A549 (cell line): ENCODE measurements around the gene ST6GALNAC4. TPM values are rescaled to one million over a fixed set of nuclear protein-coding genes. Genes with fewer than 3 reads are reported as not detected.

Source experiments
- ATAC-seq, 2 experiments: fragments of 200-7000 bp in 1 of 2; fragments of >200 bp in 1 of 2; cut with Nextera tagmentation in 1 of 2; cut with Tn5 transposase in 1 of 2; 3 replicates each; pipeline versions ENCODE4 v1.8.0 to v1.9.1; 2018 to 2020; ENCODE audit warnings: mild to moderate bottlenecking in 1 of 2, moderate library complexity in 1 of 2
- CTCF ChIA-PET: fragments of 300-600 bp; sonication (Branson Sonifier 250); formaldehyde crosslinking; extraction: SDS; loops from one replicate; lab custom pipeline; 2021; ENCODE audit warnings: antibody characterized with exemption, inconsistent platforms; lab: Yijun Ruan, JAX
- POLR2A ChIA-PET: fragments of 350-600 bp; formaldehyde crosslinking; extraction: SDS; loops from one replicate; lab custom pipeline; 2021; ENCODE audit warnings: antibody characterized with exemption, inconsistent platforms; lab: Yijun Ruan, JAX
- DNase-seq, 2 experiments: peaks; one replicate each; pipeline versions ENCODE4 v3.0.0 to v3.0.0-alpha.2; 2011 to 2016; ENCODE audit warnings: low read depth in 1 of 2, low spot score in 1 of 2
- FAIRE-seq: peaks from 2 replicates; lab custom pipeline; 2011; peaks lifted over from hg19 to GRCh38; lab: Jason Lieb, UNC
- H3K27ac ChIP-seq, 2 experiments: fragments of >200 bp; sonication (Bioruptor Twin); formaldehyde crosslinking; 3 replicates each; pipeline ENCODE4 v1.5.1; 2016 to 2017
- H3K4me1 ChIP-seq: fragments of >200 bp; sonication (Bioruptor Twin); formaldehyde crosslinking; 3 replicates; pipeline ENCODE4 v1.6.1; 2016
- H3K4me2 ChIP-seq: fragments of >200 bp; sonication (Bioruptor Twin); formaldehyde crosslinking; 3 replicates; pipeline ENCODE4 v1.6.1; 2016
- H3K4me3 ChIP-seq: fragments of >200 bp; sonication (Bioruptor Twin); formaldehyde crosslinking; 3 replicates; pipeline ENCODE4 v1.5.1; 2016
- H3K9me3 ChIP-seq: fragments of >200 bp; sonication (Bioruptor Twin); formaldehyde crosslinking; 3 replicates; pipeline ENCODE4 v1.6.1; 2016
- BCL3 ChIP-seq: fragments of >200 bp; sonication (Bioruptor Twin); formaldehyde crosslinking; IDR thresholded peaks from 3 replicates; pipeline ENCODE4 v1.6.1; 2016
- CHD2 ChIP-seq: fragments of 150-350 bp; IDR thresholded peaks from 2 replicates; pipeline ENCODE4 v1.6.1; 2014; ENCODE audit warnings: low read length; ENCODE audit not compliant: partially characterized antibody
- FOSL2 ChIP-seq, 2 experiments: fragments of 450-650 bp in 1 of 2; fragments of >200 bp in 1 of 2; sonication (Bioruptor Twin) in 1 of 2; formaldehyde crosslinking; IDR thresholded peaks; 2 replicates each; pipeline versions ENCODE4 v1.5.0 to v1.6.1; 2016 to 2020; ENCODE audit warnings: mild to moderate bottlenecking in 1 of 2, moderate library complexity in 1 of 2
- HMGXB4 ChIP-seq: fragments of 250-450 bp; sonication (Bioruptor Pico); IDR thresholded peaks from 2 replicates; pipeline ENCODE4 v1.5.0; 2021; ENCODE audit warnings: mild to moderate bottlenecking, moderate library complexity, borderline replicate concordance
- KDM1A ChIP-seq: fragments of 200-600 bp; sonication (generic); IDR thresholded peaks from 2 replicates; pipeline ENCODE4 v1.6.1; 2016; ENCODE audit warnings: low read depth, mild to moderate bottlenecking
- KDM5A ChIP-seq: fragments of 200-600 bp; sonication (generic); IDR thresholded peaks from 2 replicates; pipeline ENCODE4 v1.6.1; 2016; ENCODE audit warnings: antibody characterized with exemption, mild to moderate bottlenecking
- MAFK ChIP-seq: fragments of 450-650 bp; IDR thresholded peaks from 2 replicates; pipeline ENCODE4 v1.6.1; 2014; ENCODE audit not compliant: partially characterized antibody
- MAX ChIP-seq: IDR thresholded peaks from 2 replicates; pipeline ENCODE4 v1.6.1; 2012
- PHF8 ChIP-seq: fragments of 200-600 bp; sonication (generic); IDR thresholded peaks from 2 replicates; pipeline ENCODE4 v1.6.1; 2016; ENCODE audit warnings: low read depth, mild to moderate bottlenecking, antibody characterized with exemption, moderate library complexity, borderline replicate concordance
- POLR2A ChIP-seq: IDR thresholded peaks from 2 replicates; pipeline ENCODE4 v1.6.1; 2012; ENCODE audit warnings: mild to moderate bottlenecking, low read length
- POLR2AphosphoS2 ChIP-seq: conservative IDR thresholded peaks from 2 replicates; pipeline ENCODE4 v1.6.1; 2012; ENCODE audit warnings: low read length, improper control_type of control experiment, inconsistent platforms
- RAD21 ChIP-seq, 2 experiments: fragments of >200 bp in 1 of 2; sonication (Bioruptor Twin) in 1 of 2; formaldehyde crosslinking in 1 of 2; IDR thresholded peaks in 1 of 2; conservative IDR thresholded peaks in 1 of 2; 2 replicates in 1 of 2; 3 replicates in 1 of 2; pipeline ENCODE4 v1.6.1; 2012 to 2018; ENCODE audit warnings: inconsistent platforms in 1 of 2
- RNF2 ChIP-seq: fragments of 200-600 bp; sonication (generic); IDR thresholded peaks from 2 replicates; pipeline ENCODE4 v1.6.1; 2016; ENCODE audit warnings: low read depth, mild to moderate bottlenecking, antibody characterized with exemption, moderate library complexity, borderline replicate concordance
- SMC3 ChIP-seq: fragments of >200 bp; sonication (Bioruptor Twin); formaldehyde crosslinking; IDR thresholded peaks from 3 replicates; pipeline ENCODE4 v1.6.1; 2018; ENCODE audit warnings: inconsistent platforms
- SREBF2 ChIP-seq: fragments of 450-650 bp; IDR thresholded peaks from 2 replicates; pipeline ENCODE4 v1.6.1; 2014; ENCODE audit warnings: mild to moderate bottlenecking, moderate library complexity
- ZC3H11A ChIP-seq: fragments of 450-650 bp; IDR thresholded peaks from 2 replicates; pipeline ENCODE4 v1.6.1; 2014; ENCODE audit warnings: antibody characterized with exemption, mild to moderate bottlenecking
- ZNF302 ChIP-seq: fragments of 250-450 bp; sonication (Bioruptor Pico); IDR thresholded peaks from 2 replicates; pipeline ENCODE4 v1.9.0; 2021; ENCODE audit warnings: inconsistent platforms, mild to moderate bottlenecking, moderate library complexity
- ZSCAN20 ChIP-seq: fragments of 250-450 bp; sonication (Bioruptor Pico); IDR thresholded peaks from 2 replicates; pipeline ENCODE4 v1.8.0; 2022; ENCODE audit warnings: mild to moderate bottlenecking, moderate library complexity
- WGBS: methylation state at CpG from one replicate; pipeline ENCODE4 v1.1.6; 2017; ENCODE audit errors: missing lambda C conversion rate; 5-methylcytosine and 5-hydroxymethylcytosine counted together
- polyA plus RNA-seq, 4 experiments: library from polyadenylated mRNA; depleted of rRNA in 3 of 4; stranded (reverse); fragments of >200 nt; fragmentation: RNase III in 1 of 4; extraction: RNeasy Plus Mini Kit Qiagen cat#74134 plus additional on column Dnase treatment in 1 of 4; gene quantifications; 2 replicates in 3 of 4; 3 replicates in 1 of 4; pipeline ENCODE4 v1.2.3, GENCODE V29; 2011 to 2017

Gene ST6GALNAC4
- polyA plus RNA-seq, 2 of the 4 experiments (the other 2 are of a cell fraction): 11.0 to 24.8 TPM

GRCh38 chr9:127960410-127961154, 43.7 kb upstream of the ST6GALNAC4 start:
- 51% methylated on average over 10 of the region's 11 CpGs for WGBS
- no peak for FAIRE-seq
- no peak for TF ChIP-seq KDM1A
- TF ChIP-seq POLR2A: no peak
- no peak for TF ChIP-seq PHF8
- no peak for TF ChIP-seq HMGXB4 (CRISPR knock-in tag)
- TF ChIP-seq MAX: no peak
- TF ChIP-seq ZSCAN20 (CRISPR knock-in tag): no peak
- TF ChIP-seq SMC3: no peak
- no peak for TF ChIP-seq BCL3
- no peak for TF ChIP-seq SREBF2
- TF ChIP-seq KDM5A: no peak
- no peak; a peak in 1 of 6 replicates for ATAC-seq
- H3K9me3 ChIP-seq: no peaks in the 10 kb centered on the region
- peak overlapping the region; percentile 56 to 98 for H3K27ac ChIP-seq
- POLR2A ChIA-PET: interaction anchor here (1.1 kb wide), 1 partner anchor 9 kb away, joined by 5 read pairs; no protein-coding TSS in a partner anchor
- peak overlapping the region; percentile 27; the same call in 2 of the 3 replicates for H3K4me2 ChIP-seq
- H3K4me3 ChIP-seq: no peak overlapping the region
- H3K4me1 ChIP-seq: peaks cover 59% of the 10 kb centered on the region
- no peak for DNase-seq
- CTCF ChIA-PET: interaction anchor here (0.5 to 35.7 kb wide), 7 partner anchors 16 to 164 kb away, joined by 3 to 827 read pairs (median 4); partner anchors contain the start of gene DPM2

GRCh38 chr9:127959841-127960409, 43.1 kb upstream of the ST6GALNAC4 start:
- DNase-seq: no peak
- no peak for TF ChIP-seq POLR2AphosphoS2
- TF ChIP-seq RAD21 (conservative IDR thresholded peaks at IDR 0.05 in 1 of 2, IDR thresholded peaks at IDR 0.05 in 1 of 2): no peak
- TF ChIP-seq FOSL2 (IDR thresholded peaks at IDR 0.05): no peak
- TF ChIP-seq FOSL2 (CRISPR knock-in tag; IDR thresholded peaks at IDR 0.05): no peak
- TF ChIP-seq CHD2: no peak
- TF ChIP-seq RNF2: no peak
- TF ChIP-seq SREBF2: no peak
- no peak for TF ChIP-seq KDM5A
- no peak for TF ChIP-seq MAFK
- no peak for TF ChIP-seq BCL3
- TF ChIP-seq ZNF302 (CRISPR knock-in tag): no peak
- no peak for TF ChIP-seq ZC3H11A
- TF ChIP-seq HMGXB4 (CRISPR knock-in tag): no peak
- TF ChIP-seq, all 56 proteins: peak for 0
- Histone ChIP-seq H3K4me2 (peak overlapping the region; percentile 27; the same call in 2 of the 3 replicates), H3K4me1 (peaks cover 61% of the 10 kb centered on the region), H3K9me3 (no peaks in the 10 kb centered on the region), H3K27ac (peak overlapping the region; percentile 56 to 98), H3K4me3 (no peak overlapping the region)
- no peak for ATAC-seq
- 95% methylated on average over 2 of the region's 2 CpGs for WGBS
- FAIRE-seq: no peak
- POLR2A ChIA-PET: interaction anchor here (1.1 kb wide), 1 partner anchor 8 kb away, joined by 5 read pairs; no protein-coding TSS in a partner anchor
- CTCF ChIA-PET: interaction anchor here (0.6 to 35.7 kb wide), 6 partner anchors 15 to 165 kb away, joined by 3 to 827 read pairs (median 4); partner anchors contain the start of gene DPM2
